SH-SY5Y (cell line): ENCODE measurements around the gene UBAP2.

ENCODE experiments used
- GATA2 ChIP-seq: IDR thresholded peaks from 2 replicates; pipeline ENCODE4 v1.6.1; 2011; ENCODE audit warnings: mild to moderate bottlenecking, low read depth, low read length
- GATA3 ChIP-seq: IDR thresholded peaks from 2 replicates; pipeline ENCODE4 v1.6.1; 2011; ENCODE audit warnings: low read depth, mild to moderate bottlenecking, low read length, moderate library complexity

DNA sequence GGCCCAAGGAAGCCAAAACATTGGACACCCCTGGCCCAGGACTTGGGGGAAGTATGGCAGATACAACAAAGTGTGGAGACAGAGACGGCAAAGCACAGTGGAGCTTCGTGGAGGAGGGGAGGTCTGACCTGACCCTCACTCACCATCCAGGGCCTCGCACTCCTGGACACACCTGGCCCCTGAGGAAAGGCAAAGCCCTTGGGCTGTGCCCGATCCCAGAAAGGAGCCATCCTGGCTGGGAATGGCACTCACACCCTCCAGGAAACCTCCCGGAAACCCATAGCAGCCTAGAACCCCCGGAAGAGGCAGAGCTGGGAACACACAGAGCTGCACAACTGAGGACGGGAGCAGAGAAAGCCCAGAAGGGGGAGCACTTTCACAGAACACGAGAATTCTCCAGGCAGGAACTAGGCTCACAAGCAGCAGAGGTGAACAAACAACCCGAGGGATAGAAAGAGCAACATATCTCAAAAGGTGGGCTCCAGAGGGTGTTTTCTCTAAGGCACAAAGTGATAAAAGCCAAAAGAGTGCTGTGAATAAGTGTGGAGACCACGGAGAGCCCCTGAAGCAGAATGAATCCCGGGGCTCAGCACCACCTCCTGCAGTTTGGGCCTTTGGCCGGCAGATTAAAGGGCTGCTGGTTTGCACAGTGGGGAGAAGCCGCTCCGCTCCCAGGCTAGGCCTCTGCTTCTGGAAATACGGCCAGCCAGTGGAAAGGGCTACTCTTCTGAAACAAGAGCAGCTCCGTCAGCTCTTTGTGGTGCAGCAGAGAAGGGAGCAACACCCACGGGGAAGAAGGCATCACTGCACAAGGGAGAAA lies 123.5 kb downstream of the UBAP2 start:
- no peak for TF ChIP-seq GATA2
- no peak for TF ChIP-seq GATA3
